ENCODE data around the gene TTC13. TPM values are rescaled to one million over a fixed set of nuclear protein-coding genes. Genes with fewer than 3 reads are reported as not detected.

The TTC13 gene
- total RNA-seq, 2 donors from 2014 or later = 12.1 to 12.2 TPM

GRCh38 chr1:230922620-230923019 is 56.0 kb downstream of the TTC13 start:
- no peak for DNase-seq (ENCODE audit: low spot score)
- intact Hi-C loops (cut with DNase I) = no loop called here
- Histone ChIP-seq H3K4me3 (no peak overlapping the region), H3K27me3 (replicated peaks; ENCODE audit: insufficient read depth) (no peaks in the 10 kb centered on the region), H3K27ac (no peak overlapping the region), H3K9me3 (no peaks in the 10 kb centered on the region), H3K36me3 (no peaks in the 10 kb centered on the region), H3K4me1 (replicated peaks) (no peaks in the 10 kb centered on the region)
- TF ChIP-seq POLR2A (IDR thresholded peaks at IDR 0.05) = no peak
- no peak for TF ChIP-seq CTCF (IDR thresholded peaks at IDR 0.05)
- TF ChIP-seq POLR2AphosphoS5 (IDR thresholded peaks at IDR 0.05) = no peak
- 94% methylated on average over 2 of the region's 2 CpGs for WGBS

GRCh38 chr1:230919207-230919606 is 59.5 kb downstream of the TTC13 start:
- no peak overlapping the region for H3K4me3 ChIP-seq
- WGBS = 45% methylated on average over 4 of the region's 4 CpGs
- intact Hi-C loops (cut with DNase I) = loop anchor here (5.0 kb wide), 2 partner anchors 122 to 293 kb away; no protein-coding TSS in a partner anchor
- no peak overlapping the region for H3K27ac ChIP-seq
- H3K27me3 ChIP-seq (replicated peaks; ENCODE audit: insufficient read depth) = no peaks in the 10 kb centered on the region
- no peaks in the 10 kb centered on the region for H3K4me1 ChIP-seq (replicated peaks)
- no peak for DNase-seq (ENCODE audit: low spot score)
- H3K36me3 ChIP-seq = no peaks in the 10 kb centered on the region
- no peaks in the 10 kb centered on the region for H3K9me3 ChIP-seq
- TF ChIP-seq POLR2AphosphoS5 (IDR thresholded peaks at IDR 0.05) (no peak), CTCF (IDR thresholded peaks at IDR 0.05) (no peak), POLR2A (IDR thresholded peaks at IDR 0.05) (no peak)

DNA sequence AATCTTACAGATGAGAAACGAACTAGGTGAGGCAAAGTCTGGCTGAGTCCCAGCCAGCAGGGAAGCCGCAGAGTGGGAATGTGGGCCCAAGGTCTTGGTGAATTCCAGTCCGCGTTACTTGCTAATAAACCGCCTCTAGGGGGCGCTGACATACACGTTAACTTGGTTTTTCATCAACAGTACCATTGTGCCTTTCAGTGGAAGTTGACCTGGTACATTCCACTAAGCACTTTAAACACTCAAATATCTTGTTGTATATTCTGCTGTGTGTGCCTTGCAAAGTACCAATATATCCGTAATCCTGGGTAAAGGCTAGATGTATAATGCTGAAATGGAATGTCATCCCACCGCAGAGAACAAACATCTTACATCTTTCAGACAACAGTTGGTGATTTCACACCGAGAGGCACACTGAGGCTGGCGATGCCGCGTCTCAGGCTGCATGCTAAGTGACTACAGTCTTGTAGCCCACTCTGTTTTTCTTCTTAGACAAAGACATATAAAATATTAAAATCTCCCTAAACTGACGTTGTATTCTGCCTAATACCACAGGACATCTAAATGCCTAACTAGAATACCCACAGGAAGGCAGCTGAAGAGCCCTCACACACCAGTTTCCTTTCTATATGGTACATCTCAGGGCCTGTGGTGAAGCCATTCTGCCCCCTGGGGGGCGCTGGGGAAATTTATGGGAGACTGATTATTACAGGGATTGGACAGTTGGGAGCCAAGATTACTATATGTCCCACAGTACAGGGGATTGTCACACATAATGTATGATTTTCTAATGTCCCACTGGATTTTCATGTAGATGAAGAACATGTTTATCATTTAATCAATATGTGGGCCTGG is 61.2 kb downstream of the TTC13 start:
- Histone ChIP-seq H3K4me3 (no peak overlapping the region), H3K27ac (no peak overlapping the region), H3K36me3 (no peaks in the 10 kb centered on the region), H3K27me3 (replicated peaks; ENCODE audit: insufficient read depth) (no peaks in the 10 kb centered on the region), H3K4me1 (replicated peaks) (no peaks in the 10 kb centered on the region), H3K9me3 (no peaks in the 10 kb centered on the region)
- DNase-seq (ENCODE audit: low spot score) = peak; percentile 53
- TF ChIP-seq POLR2A (IDR thresholded peaks at IDR 0.05) = no peak
- TF ChIP-seq CTCF (IDR thresholded peaks at IDR 0.05) = peak; percentile 4 to 64 (median 55)
- intact Hi-C loops (cut with DNase I) = loop anchor here (5.0 kb wide), 2 partner anchors 120 to 295 kb away; no protein-coding TSS in a partner anchor
- 58% methylated on average over 15 of the region's 15 CpGs for WGBS

GRCh38 chr1:230916587-230917283 is 61.9 kb downstream of the TTC13 start:
- no peaks in the 10 kb centered on the region for H3K4me1 ChIP-seq (replicated peaks)
- intact Hi-C loops (cut with DNase I) = loop anchor here (5.0 kb wide), 2 partner anchors 119 to 296 kb away; no protein-coding TSS in a partner anchor
- 90% methylated on average over 8 of the region's 8 CpGs for WGBS
- no peak overlapping the region for H3K4me3 ChIP-seq
- DNase-seq (ENCODE audit: low spot score) = no peak
- no peak overlapping the region for H3K27ac ChIP-seq
- no peaks in the 10 kb centered on the region for H3K27me3 ChIP-seq (replicated peaks; ENCODE audit: insufficient read depth)
- no peaks in the 10 kb centered on the region for H3K36me3 ChIP-seq
- no peak for TF ChIP-seq POLR2AphosphoS5 (IDR thresholded peaks at IDR 0.05)
- TF ChIP-seq POLR2A (IDR thresholded peaks at IDR 0.05) = no peak
- TF ChIP-seq CTCF (IDR thresholded peaks at IDR 0.05) = no peak
- H3K9me3 ChIP-seq = no peaks in the 10 kb centered on the region
